ENCODE measurements around the gene TMEM221.

Gene TMEM221

GRCh38 chr19:17404015-17404414, 44.5 kb downstream of the TMEM221 start:
- no peak for DNase-seq

- no peak for DNase-seq
These were observed 45.2 kb downstream of the TMEM221 start for GRCh38 chr19:17402982-17403855.

- DNase-seq, result no peak
These were observed 46.8 kb downstream of the TMEM221 start for GRCh38 chr19:17401628-17402027.

- DNase-seq, result no peak
These were observed 49.5 kb downstream of the TMEM221 start for GRCh38 chr19:17398902-17399527.

GRCh38 chr19:17394891-17395415, 53.5 kb downstream of the TMEM221 start:
- no peak for DNase-seq

- DNase-seq, result no peak
These were observed 54.6 kb downstream of the TMEM221 start, which contains the start of gene CCDC194 for GRCh38 chr19:17393914-17394313. Gene CCDC194, minus strand, starts transcription at chr19:17394196. Its CDS starts 38 bp downstream, at chr19:17394158.

- no peak for DNase-seq
These were observed 55.5 kb downstream of the TMEM221 start for GRCh38 chr19:17393002-17393401.

GRCh38 chr19:17391371-17392151, 56.9 kb downstream of the TMEM221 start:
- DNase-seq, result peak; percentile 43

GRCh38 chr19:17390665-17391370, 57.6 kb downstream of the TMEM221 start:
- peak; percentile 78 for DNase-seq

- DNase-seq, result no peak
These were observed 58.4 kb downstream of the TMEM221 start for GRCh38 chr19:17389957-17390664.

- no peak for DNase-seq
These were observed 59.2 kb downstream of the TMEM221 start for GRCh38 chr19:17389288-17389687.

- peak; percentile 23 for DNase-seq
These were observed 62.4 kb downstream of the TMEM221 start for GRCh38 chr19:17385878-17386611.

Measured in DMS79 treated with DMSO at 0.1 percent for 48 hours (cell line).